ENCODE data around the gene CNTN6. TPM values are rescaled to one million over a fixed set of nuclear protein-coding genes. Genes with fewer than 3 reads are reported as not detected.

Gene CNTN6
- polyA plus RNA-seq, 1 of the 3 experiments (the other 2 are of a cell fraction): 0.02 TPM

DNA sequence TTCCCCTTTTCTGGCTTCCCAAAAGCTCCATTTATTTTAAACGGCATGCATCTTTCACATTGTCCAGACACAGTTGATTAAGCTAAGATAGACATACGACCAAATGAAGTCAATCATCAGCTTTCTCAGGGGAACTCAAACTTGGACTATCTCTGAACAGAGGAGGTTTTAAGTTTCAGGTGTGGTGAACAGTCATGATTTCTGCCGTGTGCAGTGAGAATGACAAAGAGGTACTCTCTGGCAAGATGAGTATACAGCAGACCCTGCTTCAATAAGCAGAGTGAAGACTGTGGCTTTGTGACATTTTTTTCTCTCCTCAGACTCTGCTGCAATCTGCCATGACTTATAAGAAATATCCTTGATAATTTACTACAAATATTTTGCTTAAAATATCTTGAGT is 307.7 kb downstream of the CNTN6 start:
- H4K20me1 ChIP-seq (ENCODE audit: insufficient read depth): no peaks in the 10 kb centered on the region
- H3K27ac ChIP-seq (ENCODE audit: low read depth in 2 of 2, low read length in 1 of 2): no peak overlapping the region
- POLR2A ChIA-PET: no interaction called here
- H3K4me2 ChIP-seq: no peak overlapping the region
- peaks cover 9% of the 10 kb centered on the region; the same call in 1 of the 2 replicates for H3K9me3 ChIP-seq
- no peak overlapping the region for H2AFZ ChIP-seq (ENCODE audit: low read depth)
- no peaks in the 10 kb centered on the region for H3F3A ChIP-seq (replicated peaks; ENCODE audit: insufficient read depth)
- H3K9ac ChIP-seq: no peak overlapping the region
- H3K36me3 ChIP-seq (replicated peaks in 1 of 2; ENCODE audit: control insufficient read depth in 1 of 2, insufficient read depth in 2 of 2, low read length in 1 of 2): no peaks in the 10 kb centered on the region
- no peaks in the 10 kb centered on the region for H3K79me2 ChIP-seq (ENCODE audit: insufficient read depth)
- CTCF ChIA-PET: no interaction called here
- no peak for TF ChIP-seq RXRA (IDR thresholded peaks at IDR 0.05; ENCODE audit: borderline replicate concordance, low read depth)
- WGBS (ENCODE audit: low lambda C conversion rate): 22% methylated on average over 3 of the region's 3 CpGs
- H3K4me3 ChIP-seq (ENCODE audit: low read depth in 2 of 2, low read length in 1 of 2): no peak overlapping the region
- no peak for DNase-seq
- H3K4me1 ChIP-seq (ENCODE audit: control insufficient read depth in 1 of 2, insufficient read depth in 2 of 2, low read depth in 1 of 2, low read length in 1 of 2): peaks cover 0 to 3% of the 10 kb centered on the region in 2 experiments; a peak in 1 of 4 replicates
- no peaks in the 10 kb centered on the region for H3K27me3 ChIP-seq (ENCODE audit: insufficient read depth)
- H3K9me2 ChIP-seq: no peaks in the 10 kb centered on the region

GRCh38 chr3:1404270-1404962 is 311.6 kb downstream of the CNTN6 start:
- Histone ChIP-seq H3F3A (replicated peaks; ENCODE audit: insufficient read depth) (no peaks in the 10 kb centered on the region), H3K79me2 (ENCODE audit: insufficient read depth) (no peaks in the 10 kb centered on the region), H3K4me2 (no peak overlapping the region), H3K4me3 (ENCODE audit: low read depth in 2 of 2, low read length in 1 of 2) (no peak overlapping the region), H3K27ac (ENCODE audit: low read depth in 2 of 2, low read length in 1 of 2) (no peak overlapping the region), H3K9me2 (no peaks in the 10 kb centered on the region), H3K27me3 (ENCODE audit: insufficient read depth) (no peaks in the 10 kb centered on the region), H3K36me3 (replicated peaks in 1 of 2; ENCODE audit: control insufficient read depth in 1 of 2, insufficient read depth in 2 of 2, low read length in 1 of 2) (no peaks in the 10 kb centered on the region), H4K20me1 (ENCODE audit: insufficient read depth) (no peaks in the 10 kb centered on the region), H3K9ac (no peak overlapping the region), H2AFZ (ENCODE audit: low read depth) (no peak overlapping the region), H3K9me3 (0 out of 2 replicates have a peak, but pooled peaks cover 5% of the 10 kb centered on the region), H3K4me1 (ENCODE audit: control insufficient read depth in 1 of 2, insufficient read depth in 2 of 2, low read depth in 1 of 2, low read length in 1 of 2) (peaks cover 0 to 3% of the 10 kb centered on the region in 2 experiments; a peak in 1 of 4 replicates)
- CTCF ChIA-PET: no interaction called here
- TF ChIP-seq FOXM1 (IDR thresholded peaks at IDR 0.05; ENCODE audit: low read depth) (no peak), ELF1 (IDR thresholded peaks at IDR 0.05) (no peak), GATA2 (CRISPR knock-in tag; IDR thresholded peaks at IDR 0.05) (no peak)
- no peak for DNase-seq
- WGBS (ENCODE audit: low lambda C conversion rate): 11% methylated on average over 2 of the region's 2 CpGs
- POLR2A ChIA-PET: no interaction called here

- ChIA-PET CTCF (no interaction called here), POLR2A (no interaction called here)
- Histone ChIP-seq H3K9ac (no peak overlapping the region), H3K27me3 (ENCODE audit: insufficient read depth) (no peaks in the 10 kb centered on the region), H4K20me1 (ENCODE audit: insufficient read depth) (no peaks in the 10 kb centered on the region), H3K79me2 (ENCODE audit: insufficient read depth) (no peaks in the 10 kb centered on the region), H3K4me1 (ENCODE audit: control insufficient read depth in 1 of 2, insufficient read depth in 2 of 2, low read depth in 1 of 2, low read length in 1 of 2) (peaks cover 0 to 3% of the 10 kb centered on the region in 2 experiments; a peak in 1 of 4 replicates), H3K36me3 (replicated peaks in 1 of 2; ENCODE audit: control insufficient read depth in 1 of 2, insufficient read depth in 2 of 2, low read length in 1 of 2) (no peaks in the 10 kb centered on the region), H3K4me2 (no peak overlapping the region), H3K27ac (ENCODE audit: low read depth in 2 of 2, low read length in 1 of 2) (no peak overlapping the region), H3F3A (replicated peaks; ENCODE audit: insufficient read depth) (no peaks in the 10 kb centered on the region), H3K9me3 (0 out of 2 replicates have a peak, but pooled peaks cover 3% of the 10 kb centered on the region), H3K4me3 (ENCODE audit: low read depth in 2 of 2, low read length in 1 of 2) (no peak overlapping the region), H2AFZ (ENCODE audit: low read depth) (no peak overlapping the region), H3K9me2 (no peaks in the 10 kb centered on the region)
- no peak for TF ChIP-seq ELF1 (IDR thresholded peaks at IDR 0.05)
- TF ChIP-seq NFIC (IDR thresholded peaks at IDR 0.05; ENCODE audit: borderline replicate concordance): no peak
- TF ChIP-seq ZBTB33 (IDR thresholded peaks at IDR 0.05; ENCODE audit: borderline replicate concordance, low read depth): no peak
- TF ChIP-seq GABPA (IDR thresholded peaks at IDR 0.05; ENCODE audit: low read depth): no peak
- TF ChIP-seq TCF12 (IDR thresholded peaks at IDR 0.05): no peak
- TF ChIP-seq RXRA (IDR thresholded peaks at IDR 0.05; ENCODE audit: borderline replicate concordance, low read depth): no peak
- no peak for TF ChIP-seq FOXM1 (IDR thresholded peaks at IDR 0.05; ENCODE audit: low read depth)
- no peak for TF ChIP-seq FOXJ3 (CRISPR knock-in tag; IDR thresholded peaks at IDR 0.05)
- TF ChIP-seq CTCF (IDR thresholded peaks at IDR 0.05): no peak
- TF ChIP-seq YY1 (IDR thresholded peaks at IDR 0.05; ENCODE audit: low read depth): no peak
- TF ChIP-seq NRF1 (IDR thresholded peaks at IDR 0.05; ENCODE audit: low read depth, low read length): no peak
- no peak for TF ChIP-seq TEAD4 (IDR thresholded peaks at IDR 0.05; ENCODE audit: borderline replicate concordance, insufficient read depth)
- TF ChIP-seq TAF1 (IDR thresholded peaks at IDR 0.05; ENCODE audit: borderline replicate concordance, low read depth, low read length): no peak
- no peak for TF ChIP-seq RCOR1 (IDR thresholded peaks at IDR 0.05; ENCODE audit: low read length)
- TF ChIP-seq EZH2phosphoT487 (IDR thresholded peaks at IDR 0.05; ENCODE audit: borderline replicate concordance, low read depth): no peak
- TF ChIP-seq MEF2A (IDR thresholded peaks at IDR 0.05; ENCODE audit: borderline replicate concordance, low read depth): no peak
- no peak for TF ChIP-seq MXI1 (IDR thresholded peaks at IDR 0.05; ENCODE audit: low read depth, low read length)
- TF ChIP-seq JUND (IDR thresholded peaks at IDR 0.05): no peak
- DNase-seq: no peak
Observed at GRCh38 chr3:1406250-1406649, 313.4 kb downstream of the CNTN6 start.
